ENCODE data around the gene FTO. TPM values are rescaled to one million over a fixed set of nuclear protein-coding genes. Genes with fewer than 3 reads are reported as not detected.

Gene FTO
- total RNA-seq, 1 donor: 45.2 TPM

GRCh38 chr16:54086791-54087190, 382.8 kb downstream of the FTO start:
- H3K4me3 ChIP-seq (ENCODE audit: low read length): no peak overlapping the region
- H3K4me1 ChIP-seq (ENCODE audit: insufficient read depth, low read length): no peaks in the 10 kb centered on the region
- H3K9me3 ChIP-seq (ENCODE audit: low read depth, low read length): no peaks in the 10 kb centered on the region
- no peaks in the 10 kb centered on the region for H3K27me3 ChIP-seq (ENCODE audit: insufficient read depth, low read length)

GRCh38 chr16:54090602-54091001, 386.6 kb downstream of the FTO start:
- Histone ChIP-seq H3K9me3 (ENCODE audit: low read depth, low read length) (no peaks in the 10 kb centered on the region), H3K4me3 (ENCODE audit: low read length) (no peak overlapping the region), H3K4me1 (ENCODE audit: insufficient read depth, low read length) (no peaks in the 10 kb centered on the region), H3K27me3 (ENCODE audit: insufficient read depth, low read length) (no peaks in the 10 kb centered on the region)

GRCh38 chr16:54093281-54093680, 389.3 kb downstream of the FTO start:
- no peaks in the 10 kb centered on the region for H3K4me1 ChIP-seq (ENCODE audit: insufficient read depth, low read length)
- H3K9me3 ChIP-seq (ENCODE audit: low read depth, low read length): no peaks in the 10 kb centered on the region
- no peak overlapping the region for H3K4me3 ChIP-seq (ENCODE audit: low read length)
- H3K27me3 ChIP-seq (ENCODE audit: insufficient read depth, low read length): no peaks in the 10 kb centered on the region

GRCh38 chr16:54094641-54095040, 390.7 kb downstream of the FTO start:
- H3K27me3 ChIP-seq (ENCODE audit: insufficient read depth, low read length): no peaks in the 10 kb centered on the region
- H3K9me3 ChIP-seq (ENCODE audit: low read depth, low read length): no peaks in the 10 kb centered on the region
- no peak overlapping the region for H3K4me3 ChIP-seq (ENCODE audit: low read length)

GRCh38 chr16:54096607-54097006, 392.7 kb downstream of the FTO start:
- no peaks in the 10 kb centered on the region for H3K27me3 ChIP-seq (ENCODE audit: insufficient read depth, low read length)
- no peak overlapping the region for H3K4me3 ChIP-seq (ENCODE audit: low read length)
- H3K9me3 ChIP-seq (ENCODE audit: low read depth, low read length): no peaks in the 10 kb centered on the region
- no peaks in the 10 kb centered on the region for H3K4me1 ChIP-seq (ENCODE audit: insufficient read depth, low read length)

More at GRCh38 chr16:54094641-54095040, 390.7 kb downstream of the FTO start:
- H3K4me1 ChIP-seq (ENCODE audit: insufficient read depth, low read length): no peaks in the 10 kb centered on the region

- no peaks in the 10 kb centered on the region for H3K27me3 ChIP-seq (ENCODE audit: insufficient read depth, low read length)
- no peaks in the 10 kb centered on the region for H3K9me3 ChIP-seq (ENCODE audit: low read depth, low read length)
- no peak overlapping the region for H3K4me3 ChIP-seq (ENCODE audit: low read length)
- no peaks in the 10 kb centered on the region for H3K4me1 ChIP-seq (ENCODE audit: insufficient read depth, low read length)
These were observed 393.8 kb downstream of the FTO start for GRCh38 chr16:54097774-54098173.

- no peak overlapping the region for H3K4me3 ChIP-seq (ENCODE audit: low read length)
- H3K27me3 ChIP-seq (ENCODE audit: insufficient read depth, low read length): no peaks in the 10 kb centered on the region
- H3K4me1 ChIP-seq (ENCODE audit: insufficient read depth, low read length): no peaks in the 10 kb centered on the region
- H3K9me3 ChIP-seq (ENCODE audit: low read depth, low read length): no peaks in the 10 kb centered on the region
These were observed 394.3 kb downstream of the FTO start for GRCh38 chr16:54098247-54098646.

GRCh38 chr16:54099627-54100026, 395.7 kb downstream of the FTO start:
- Histone ChIP-seq H3K4me1 (ENCODE audit: insufficient read depth, low read length) (no peaks in the 10 kb centered on the region), H3K4me3 (ENCODE audit: low read length) (no peak overlapping the region), H3K27me3 (ENCODE audit: insufficient read depth, low read length) (no peaks in the 10 kb centered on the region), H3K9me3 (ENCODE audit: low read depth, low read length) (no peaks in the 10 kb centered on the region)

- Histone ChIP-seq H3K9me3 (ENCODE audit: low read depth, low read length) (no peaks in the 10 kb centered on the region), H3K4me1 (ENCODE audit: insufficient read depth, low read length) (no peaks in the 10 kb centered on the region), H3K4me3 (ENCODE audit: low read length) (no peak overlapping the region), H3K27me3 (ENCODE audit: insufficient read depth, low read length) (no peaks in the 10 kb centered on the region)
These were observed 399.2 kb downstream of the FTO start for GRCh38 chr16:54102888-54103866.

GRCh38 chr16:54106057-54106456, 402.1 kb downstream of the FTO start:
- Histone ChIP-seq H3K4me1 (ENCODE audit: insufficient read depth, low read length) (no peaks in the 10 kb centered on the region), H3K4me3 (ENCODE audit: low read length) (no peak overlapping the region), H3K27me3 (ENCODE audit: insufficient read depth, low read length) (no peaks in the 10 kb centered on the region), H3K9me3 (ENCODE audit: low read depth, low read length) (no peaks in the 10 kb centered on the region)

- Histone ChIP-seq H3K9me3 (ENCODE audit: low read depth, low read length) (no peaks in the 10 kb centered on the region), H3K27me3 (ENCODE audit: insufficient read depth, low read length) (no peaks in the 10 kb centered on the region), H3K4me3 (ENCODE audit: low read length) (no peak overlapping the region)
These were observed 403.7 kb downstream of the FTO start for GRCh38 chr16:54107583-54108202.

GRCh38 chr16:54110016-54110981, 406.3 kb downstream of the FTO start:
- H3K27me3 ChIP-seq (ENCODE audit: insufficient read depth, low read length): no peaks in the 10 kb centered on the region
- H3K4me3 ChIP-seq (ENCODE audit: low read length): no peak overlapping the region
- no peaks in the 10 kb centered on the region for H3K4me1 ChIP-seq (ENCODE audit: insufficient read depth, low read length)
- H3K9me3 ChIP-seq (ENCODE audit: low read depth, low read length): no peaks in the 10 kb centered on the region

More at GRCh38 chr16:54107583-54108202, 403.7 kb downstream of the FTO start:
- no peaks in the 10 kb centered on the region for H3K4me1 ChIP-seq (ENCODE audit: insufficient read depth, low read length)

- Histone ChIP-seq H3K9me3 (ENCODE audit: low read depth, low read length) (no peaks in the 10 kb centered on the region), H3K4me1 (ENCODE audit: insufficient read depth, low read length) (no peaks in the 10 kb centered on the region), H3K27me3 (ENCODE audit: insufficient read depth, low read length) (no peaks in the 10 kb centered on the region), H3K4me3 (ENCODE audit: low read length) (no peak overlapping the region)
These were observed 408.7 kb downstream of the FTO start for GRCh38 chr16:54112451-54113206.

- Histone ChIP-seq H3K27me3 (ENCODE audit: insufficient read depth, low read length) (no peaks in the 10 kb centered on the region), H3K4me1 (ENCODE audit: insufficient read depth, low read length) (no peaks in the 10 kb centered on the region), H3K4me3 (ENCODE audit: low read length) (no peak overlapping the region), H3K9me3 (ENCODE audit: low read depth, low read length) (no peaks in the 10 kb centered on the region)
These were observed 411.6 kb downstream of the FTO start for GRCh38 chr16:54115558-54115957.
